DMS53 treated with DMSO at 0.1 percent for 48 hours (cell line): ENCODE data around the gene POTEM.
"Not testable (repeated sequence)": the region's sequence is repeated elsewhere in the genome, so short reads cannot be mapped to it uniquely, and the experiment has no call there.

Experiments used
- DNase-seq: peaks from one replicate; lab custom pipeline; 2025; ENCODE audit not compliant: unreplicated experiment; lab: John Stamatoyannopoulos, UW

The POTEM gene

DNA sequence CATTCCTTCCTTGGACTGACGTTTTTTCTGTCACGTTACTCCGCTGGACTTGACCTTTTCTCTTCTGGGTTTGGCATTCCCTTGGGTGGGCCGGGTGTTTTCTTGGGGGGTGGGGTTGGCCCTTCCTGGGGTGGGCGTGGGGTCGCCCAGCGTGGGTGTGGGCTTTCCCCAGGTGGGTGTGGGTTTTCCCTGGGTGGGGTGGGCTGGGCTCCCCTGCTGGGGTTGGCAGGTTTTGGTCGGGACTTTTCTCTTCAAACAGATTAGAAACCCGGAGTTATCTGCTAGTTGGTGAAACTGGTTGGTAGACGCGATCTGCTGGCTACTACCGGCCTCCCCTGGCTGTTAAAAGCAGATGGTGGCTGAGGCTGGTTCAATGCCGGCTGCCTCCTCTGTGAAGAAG, at the start of gene POTEM:
Gene POTEM (plus strand): TSS at position 301 of the 400 bp plus-strand sequence. CDS start 52 bp downstream, at position 353.
- not testable (repeated sequence) for DNase-seq

DNA sequence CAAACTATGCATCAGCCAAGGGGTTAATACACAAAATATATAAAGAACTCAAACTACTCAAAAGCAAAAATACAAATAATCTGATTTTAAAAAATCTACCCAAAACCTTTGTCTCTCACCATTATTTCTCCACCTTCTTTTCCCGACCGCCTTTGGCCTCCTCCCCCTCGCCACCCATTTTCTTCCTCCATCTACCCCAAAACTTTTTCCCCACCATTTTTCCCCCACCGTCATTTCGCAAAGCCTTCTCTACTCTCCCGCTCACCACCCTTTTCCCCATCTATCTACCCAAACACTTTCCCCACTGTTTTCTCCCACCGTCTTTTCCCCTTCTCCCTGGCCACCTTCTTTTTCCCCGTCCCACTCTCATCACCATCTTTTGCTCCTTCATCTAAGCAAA, 48.9 kb upstream of the POTEM start:
- DNase-seq = not testable (repeated sequence)

DNA sequence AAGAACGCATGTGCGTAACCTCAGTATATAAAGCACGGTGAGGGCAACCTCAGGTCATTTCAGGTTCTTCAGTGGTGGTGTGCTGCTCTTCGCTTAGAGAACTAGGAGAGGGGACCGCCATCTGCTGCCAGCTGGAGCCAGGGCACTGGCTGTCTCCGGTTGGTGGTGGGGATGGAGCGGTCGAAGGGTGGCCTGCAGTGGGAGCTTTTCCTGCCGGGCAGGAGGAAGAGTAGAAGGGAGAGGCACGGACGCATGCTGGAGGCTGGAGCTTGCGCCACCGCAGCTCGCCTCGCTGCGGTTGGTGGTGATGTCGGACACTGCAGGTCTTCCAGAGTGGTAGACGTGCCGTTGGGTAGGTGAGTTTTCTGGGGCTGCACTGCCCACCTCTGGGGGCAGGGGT, 47.2 kb upstream of the POTEM start:
- DNase-seq = not testable (repeated sequence)

DNA sequence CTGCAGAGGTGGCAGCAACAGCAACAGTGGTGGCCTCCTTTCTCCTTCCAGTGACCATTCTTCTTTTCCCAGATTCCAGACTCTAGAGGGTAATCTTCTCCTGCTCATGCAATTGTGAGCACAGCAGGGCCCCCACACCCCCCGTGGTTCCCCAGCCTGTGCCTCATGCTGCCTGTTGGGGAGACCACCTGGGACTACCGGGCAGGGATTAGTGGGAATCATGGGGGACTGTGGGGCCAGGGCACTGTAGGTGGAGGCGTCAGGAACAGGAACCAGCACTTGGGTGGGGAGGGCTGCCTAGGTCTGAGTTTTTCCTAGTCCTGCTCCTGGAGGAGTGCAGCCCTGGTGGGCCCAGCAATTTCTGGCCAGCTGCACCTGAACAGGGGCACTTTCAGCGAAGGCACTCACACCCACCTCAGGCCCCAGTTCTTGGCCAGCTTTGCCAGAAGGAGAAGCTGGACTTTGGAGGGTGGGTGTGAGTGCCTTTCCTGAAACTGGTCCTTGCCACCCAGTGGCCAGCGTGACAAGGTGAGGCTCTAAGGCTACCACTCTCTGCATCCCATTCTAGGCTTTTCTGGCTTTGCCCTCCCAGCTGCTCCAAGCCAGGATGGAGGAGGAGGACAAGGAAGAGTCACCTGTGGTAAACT, 46.1 kb upstream of the POTEM start:
- not testable (repeated sequence) for DNase-seq

DNA sequence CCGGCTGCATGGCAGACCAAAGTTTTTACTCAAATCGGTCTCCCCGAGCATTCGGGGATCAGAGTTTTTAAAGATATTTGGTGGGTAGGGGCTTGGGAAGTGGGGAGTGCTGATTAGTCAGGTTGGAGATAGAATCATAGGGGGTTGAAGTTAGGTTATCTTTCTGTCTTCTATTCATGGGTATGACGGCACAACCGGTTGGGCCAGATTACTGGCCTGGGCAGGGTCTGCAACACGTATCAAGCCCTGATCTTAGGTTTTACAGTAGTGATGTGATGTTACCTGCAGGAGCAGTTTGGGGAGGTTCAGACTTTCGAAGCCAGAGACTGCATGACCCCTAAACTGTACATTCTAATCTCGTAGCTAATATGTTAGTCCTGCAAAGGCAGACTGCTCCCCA, 30.4 kb upstream of the POTEM start:
- DNase-seq = not testable (repeated sequence)

DNA sequence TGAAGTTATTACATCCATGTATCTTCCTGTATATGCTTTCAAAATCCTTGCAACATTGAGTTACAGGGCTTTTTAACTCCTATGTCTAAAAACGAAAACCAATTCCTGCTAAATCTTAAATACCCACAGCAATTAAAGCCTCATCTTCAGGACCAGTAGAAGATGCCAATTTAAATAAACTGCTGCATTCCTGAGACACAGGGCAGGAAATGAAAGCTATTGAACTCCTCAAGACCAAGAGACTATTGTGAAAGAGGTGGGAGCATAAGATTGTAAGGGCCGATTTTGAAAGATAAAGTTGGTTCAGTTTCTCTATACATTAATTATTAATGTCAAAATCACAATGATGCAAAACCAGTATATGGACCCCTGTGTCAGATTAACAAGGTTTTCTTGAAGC, 28.5 kb upstream of the POTEM start:
- not testable (repeated sequence) for DNase-seq

DNA sequence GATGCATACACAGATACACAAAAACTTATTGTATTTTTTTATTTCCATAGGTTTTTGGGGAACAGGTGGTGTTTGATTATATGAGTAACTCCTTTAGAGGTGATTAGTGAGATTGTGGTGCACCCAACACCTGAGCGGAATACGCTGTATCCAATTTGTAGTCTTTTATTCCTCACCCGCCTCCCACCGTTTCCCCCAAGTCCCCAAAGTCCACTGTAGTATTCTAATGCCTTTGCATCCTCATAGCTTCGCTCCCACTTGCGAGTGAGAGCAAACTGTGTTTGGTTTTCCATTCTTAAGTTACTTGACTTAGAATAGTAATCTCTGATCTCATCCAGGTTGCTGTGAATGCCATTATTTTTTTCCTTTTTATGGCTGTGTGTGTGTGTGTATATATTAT, 17.3 kb upstream of the POTEM start:
- DNase-seq = not testable (repeated sequence)

DNA sequence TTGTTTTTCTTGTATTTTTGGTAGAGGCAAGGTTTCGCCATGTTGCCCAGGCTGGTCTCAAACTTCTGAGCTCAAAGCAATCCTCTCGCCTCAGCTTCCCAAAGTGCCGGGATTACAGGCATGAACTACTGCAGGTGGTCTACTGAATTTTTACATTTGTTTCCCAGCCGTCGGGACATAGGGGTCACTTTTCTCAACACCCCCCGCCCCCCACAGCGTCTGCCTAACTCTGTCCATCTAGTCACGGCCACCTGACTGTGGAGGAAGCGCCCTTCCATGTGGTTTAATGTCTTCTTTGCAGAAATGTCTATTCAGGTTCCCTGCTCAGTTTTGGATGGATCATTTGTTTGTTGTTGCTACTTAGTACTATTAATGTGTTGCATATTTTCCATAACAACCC, 14.1 kb upstream of the POTEM start:
- DNase-seq = not testable (repeated sequence)

DNA sequence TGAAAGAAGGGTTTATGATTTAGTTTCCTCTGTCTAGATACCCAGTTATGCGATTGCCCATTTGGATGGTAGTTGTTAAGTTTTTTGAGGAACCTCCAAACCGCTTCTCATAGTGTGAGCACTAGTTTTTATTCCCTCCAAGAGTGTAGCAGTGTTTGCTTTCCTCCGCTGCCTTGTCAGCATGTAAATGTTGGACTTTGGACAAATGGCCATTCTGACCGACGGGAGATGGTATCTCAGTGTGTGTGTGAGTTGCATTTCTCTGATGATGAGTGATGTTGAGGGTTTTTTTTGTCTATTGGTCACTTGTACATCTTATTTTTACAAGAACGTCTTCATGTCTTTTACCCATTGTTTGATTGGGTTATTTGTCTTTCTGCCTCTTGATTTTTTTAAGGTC, 11.4 kb upstream of the POTEM start:
- not testable (repeated sequence) for DNase-seq

DNA sequence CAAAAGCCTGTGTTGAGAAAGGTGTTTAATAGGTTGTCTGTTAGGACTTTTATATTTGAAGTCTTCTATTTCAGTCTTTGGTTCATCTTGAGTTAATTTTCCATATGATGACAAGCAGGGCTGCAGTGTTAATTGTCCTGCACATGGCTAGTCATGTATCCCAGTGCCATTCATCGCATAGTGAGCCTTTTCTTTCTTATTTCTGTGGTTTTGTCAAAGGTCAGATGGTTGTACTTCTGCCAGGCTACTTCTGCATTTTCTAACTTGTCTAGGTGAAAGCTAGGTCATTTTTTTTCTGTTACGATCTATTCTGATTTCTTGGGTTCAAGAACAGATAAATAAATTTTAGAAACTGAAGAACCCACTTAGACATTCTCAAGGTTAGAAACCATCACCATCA, 5.7 kb upstream of the POTEM start:
- DNase-seq = not testable (repeated sequence)

DNA sequence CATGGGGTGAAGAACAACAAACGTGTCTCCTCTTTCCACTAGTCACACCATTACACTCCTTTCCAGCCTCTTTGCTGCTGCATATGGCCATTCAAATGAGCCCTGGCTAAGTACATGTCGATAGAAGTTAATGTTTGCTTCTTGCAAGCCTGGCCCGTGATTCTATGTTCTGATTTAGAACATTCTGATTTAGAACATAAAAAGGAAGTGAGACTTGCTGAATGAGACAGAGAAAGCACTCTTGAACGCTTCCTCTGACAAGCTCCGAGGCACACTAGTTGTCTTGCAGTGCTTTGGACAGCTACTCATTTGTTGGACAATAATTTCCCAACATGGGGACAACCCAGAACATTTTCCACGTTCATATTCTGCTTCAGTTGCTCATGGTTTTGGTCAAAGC, 5.1 kb upstream of the POTEM start:
- not testable (repeated sequence) for DNase-seq

DNA sequence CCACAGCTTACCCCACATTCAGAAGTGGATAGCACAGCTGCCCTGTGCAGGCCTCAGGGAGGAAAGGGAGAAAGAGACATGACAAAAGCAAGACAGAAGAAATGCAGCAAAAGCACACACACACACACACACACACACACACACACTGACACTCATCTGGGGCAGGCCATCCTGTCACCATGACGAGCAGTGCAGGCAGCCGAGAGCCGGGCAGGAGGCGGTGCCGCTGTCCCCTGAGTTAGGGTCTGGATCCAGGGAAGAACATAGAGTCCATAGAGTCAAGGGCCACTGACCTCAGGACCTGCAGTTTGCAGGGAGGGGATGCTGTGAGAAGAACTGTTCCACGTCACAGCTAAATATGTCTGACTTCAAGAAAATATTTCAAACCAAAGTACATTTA, 4.0 kb upstream of the POTEM start:
- DNase-seq = not testable (repeated sequence)

DNA sequence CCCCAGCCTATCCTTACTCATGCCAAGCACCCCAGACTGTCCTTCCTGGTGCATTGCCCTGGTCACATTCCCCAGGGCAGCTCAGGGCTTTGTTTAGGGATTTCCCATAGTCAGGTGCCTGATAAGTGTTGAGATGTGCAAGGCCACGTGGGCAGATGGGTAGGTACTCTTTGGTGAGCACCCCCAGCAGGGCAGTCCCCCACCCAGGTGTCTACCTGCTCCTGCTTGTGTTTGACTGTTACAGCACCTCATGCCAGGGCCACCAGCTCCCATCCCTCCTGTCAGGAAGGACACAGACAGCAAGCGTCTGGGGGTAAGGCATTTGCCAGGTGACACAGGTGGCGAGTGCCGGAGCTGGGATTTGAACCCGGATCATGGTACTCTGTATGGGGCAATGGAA, 2.4 kb upstream of the POTEM start:
- not testable (repeated sequence) for DNase-seq

DNA sequence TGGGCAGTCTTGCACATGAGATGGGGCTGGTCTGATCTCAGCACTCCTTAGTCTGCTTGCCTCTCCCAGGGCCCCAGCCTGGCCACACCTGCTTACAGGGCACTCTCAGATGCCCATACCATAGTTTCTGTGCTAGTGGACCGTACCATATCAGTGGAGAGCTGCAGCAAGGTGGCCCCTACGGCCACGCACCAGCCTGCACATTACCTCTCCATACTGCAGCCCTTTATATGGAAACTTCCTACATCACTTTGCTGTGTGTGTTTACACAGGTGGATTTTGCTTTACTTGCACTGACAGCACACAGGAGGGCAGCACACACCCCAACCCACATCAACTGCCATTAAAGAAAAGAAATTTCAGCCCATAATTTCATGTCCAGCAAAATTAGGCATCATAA, 35.3 kb downstream of the POTEM start:
- not testable (repeated sequence) for DNase-seq

DNA sequence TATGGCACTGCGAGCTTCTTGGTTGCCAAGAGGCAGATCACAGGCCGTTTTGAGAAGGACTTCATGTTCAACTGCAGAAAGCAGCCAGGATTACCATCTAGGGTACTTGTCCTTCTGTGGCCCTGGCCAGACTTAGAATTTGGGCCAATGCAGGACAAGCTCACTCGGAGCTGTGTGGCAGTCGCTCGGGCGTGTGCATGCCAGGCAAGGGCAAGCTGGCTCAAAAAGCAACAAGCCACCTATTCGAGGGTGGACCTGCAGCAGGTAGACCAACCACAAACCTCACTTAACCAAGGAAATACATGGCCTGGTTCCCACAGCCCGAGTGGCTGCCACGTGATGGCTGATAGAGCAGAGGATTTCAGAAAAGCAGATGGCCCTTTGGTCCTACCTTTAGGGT, 39.3 kb downstream of the POTEM start:
- not testable (repeated sequence) for DNase-seq

DNA sequence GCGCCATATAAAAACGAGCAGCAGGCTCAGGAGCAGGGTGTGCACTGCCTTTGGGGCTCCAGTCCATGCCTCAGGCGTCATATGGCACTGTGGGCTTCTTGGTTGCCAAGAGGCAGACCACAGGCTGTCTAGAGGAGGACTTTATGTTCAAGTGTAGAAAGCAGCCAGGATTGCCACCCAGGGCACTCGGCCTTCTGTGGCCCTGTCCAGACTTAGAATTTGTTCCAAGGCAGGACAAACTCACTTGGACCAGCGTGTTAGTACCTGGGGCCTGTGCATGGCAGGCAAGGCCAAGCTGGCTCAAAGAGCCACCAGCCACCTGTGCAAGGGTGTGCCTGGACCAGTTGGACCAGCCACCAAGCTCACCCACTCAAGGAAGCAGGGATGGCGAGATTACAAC, 40.4 kb downstream of the POTEM start:
- DNase-seq = not testable (repeated sequence)

DNA sequence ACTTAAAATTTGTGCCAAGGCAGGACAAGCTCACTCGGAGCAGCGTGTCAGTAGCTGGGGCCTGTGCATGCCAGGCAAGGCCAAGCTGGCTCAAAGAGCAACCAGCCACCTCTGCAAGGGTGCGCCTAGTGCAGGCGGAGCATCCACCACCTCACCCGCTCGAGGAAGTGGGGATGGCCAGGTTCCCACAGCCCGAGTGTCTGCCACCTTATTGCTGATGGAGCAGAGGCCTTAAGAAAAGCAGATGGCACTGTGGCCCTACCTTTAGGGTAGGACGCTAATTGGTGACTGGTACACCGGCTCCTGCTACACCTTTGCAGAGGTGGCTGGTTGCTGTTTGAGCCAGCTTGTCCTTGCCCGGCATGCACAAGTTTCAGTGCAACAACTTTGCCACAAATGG, 43.8 kb downstream of the POTEM start:
- DNase-seq = not testable (repeated sequence)

DNA sequence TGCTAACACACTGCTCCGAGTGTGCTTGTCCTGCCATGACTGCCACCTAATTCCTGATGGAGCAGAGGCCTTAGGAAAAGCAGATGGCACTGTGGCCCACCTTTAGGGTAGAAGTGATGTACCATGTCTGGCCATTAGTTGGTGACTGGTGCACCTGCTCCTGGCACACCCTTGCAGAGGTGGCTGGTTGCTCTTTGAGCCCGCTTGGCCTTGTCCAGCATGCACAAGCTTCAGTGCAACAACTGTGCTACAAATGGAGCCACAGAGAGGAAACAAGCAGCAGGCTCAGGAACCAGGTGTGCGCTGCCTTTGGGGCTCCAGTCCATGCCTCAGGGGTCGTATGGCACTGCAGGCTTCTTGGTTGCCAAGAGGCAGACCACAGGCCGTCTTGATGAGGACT, 44.5 kb downstream of the POTEM start:
- not testable (repeated sequence) for DNase-seq

DNA sequence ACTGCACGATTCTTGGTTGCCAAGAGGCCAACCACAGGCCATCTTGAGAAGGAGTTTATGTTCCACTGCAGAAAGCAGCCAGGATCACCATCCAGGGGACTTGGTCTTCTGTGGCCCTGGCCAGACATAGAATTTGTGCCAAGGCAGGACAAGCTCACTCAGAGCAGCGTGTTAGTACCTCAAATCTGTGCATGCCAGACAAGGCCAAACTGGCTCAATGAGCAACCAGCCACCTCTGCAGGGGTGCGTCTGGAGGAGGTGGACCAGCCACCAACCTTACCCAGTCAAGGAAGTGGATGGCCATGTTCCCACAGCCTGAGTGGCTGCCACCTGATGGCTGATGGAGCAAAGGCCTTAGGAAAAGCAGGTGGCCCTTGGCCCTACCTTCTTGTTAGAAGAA, 48.0 kb downstream of the POTEM start:
- DNase-seq = not testable (repeated sequence)

DNA sequence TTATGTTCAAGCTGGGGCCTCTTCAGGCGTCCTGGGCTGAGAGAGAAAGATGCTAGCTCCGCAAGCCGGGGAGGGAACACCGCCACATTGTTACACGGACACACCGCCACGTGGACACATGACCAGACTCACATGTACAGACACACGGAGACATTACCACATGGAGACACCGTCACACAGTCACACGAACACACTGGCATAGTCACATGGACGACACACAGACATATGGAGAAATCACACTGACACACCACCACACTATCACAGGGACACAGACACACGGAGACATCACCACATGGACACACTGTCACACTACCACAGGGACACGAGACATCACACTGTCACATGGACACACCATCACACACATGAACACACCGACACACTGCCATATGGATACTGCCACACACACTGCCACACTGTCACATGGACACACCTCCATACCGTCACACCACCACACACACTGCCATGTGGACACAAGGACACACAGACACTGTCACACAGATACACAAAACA, 57.9 kb downstream of the POTEM start:
- not testable (repeated sequence) for DNase-seq

DNA sequence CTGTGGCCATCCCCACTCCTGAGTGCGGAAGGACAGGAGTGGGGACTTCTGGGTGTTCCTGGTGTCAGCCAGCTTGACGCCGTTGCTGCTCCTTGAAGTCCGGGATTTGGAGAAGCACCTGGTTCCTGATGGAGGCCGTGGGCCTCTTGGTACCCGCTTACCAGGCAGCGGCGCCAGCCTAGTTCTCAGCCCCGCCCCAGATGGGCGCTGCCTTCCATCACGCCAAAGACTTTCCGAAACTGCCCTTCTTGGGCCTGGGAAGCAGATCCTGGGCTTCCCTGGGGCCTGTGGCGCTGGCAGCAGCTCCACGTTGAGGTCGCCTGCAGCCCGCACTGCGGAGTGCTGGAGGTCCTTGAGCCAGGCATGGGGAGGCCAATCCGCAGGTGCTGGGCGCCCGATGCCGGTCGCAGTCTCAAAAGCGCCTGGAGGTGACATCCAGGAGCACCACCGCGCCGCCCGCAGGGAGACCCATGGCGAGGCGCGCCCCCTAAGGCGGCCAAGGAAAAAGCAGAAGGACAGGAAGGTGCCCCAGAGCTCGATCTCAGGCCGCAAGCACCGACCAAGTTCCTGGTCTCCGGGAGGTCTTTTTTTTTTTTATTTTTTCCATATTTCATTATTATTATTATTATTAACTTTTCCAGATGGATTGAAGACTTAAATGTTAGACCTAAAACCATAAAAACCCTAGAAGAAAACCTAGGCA, 59.6 kb downstream of the POTEM start:
- DNase-seq = not testable (repeated sequence)

DNA sequence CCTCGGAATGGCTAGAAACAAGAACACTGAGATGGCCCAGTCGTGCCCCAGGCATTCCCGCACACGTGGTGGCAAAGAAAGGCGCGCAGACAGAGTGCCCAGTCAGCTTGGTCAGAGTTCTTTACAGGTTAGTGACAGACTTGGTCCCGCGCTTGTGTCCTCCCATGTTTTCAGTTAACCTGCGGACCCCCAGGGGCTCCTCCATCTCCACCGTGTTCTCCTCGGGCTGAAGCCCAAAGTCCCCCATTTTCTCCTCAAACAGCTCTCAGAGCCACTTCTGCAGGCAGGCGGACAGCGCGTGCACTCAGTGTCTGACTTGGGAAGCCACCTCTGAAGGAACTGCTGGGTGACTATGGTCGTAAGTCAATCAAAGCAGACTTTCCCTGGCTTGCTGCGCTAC, 60.7 kb downstream of the POTEM start:
- DNase-seq = not testable (repeated sequence)
